HEK293 (cell line): Measurements from ENCODE around the gene ADAMTS9.
A peak's percentile ranks its signal among the peaks of the same experiment; 100 is the strongest.

Experiments used
- GLI4 ChIP-seq: fragments of 450-650 bp; formaldehyde crosslinking; IDR thresholded peaks from 2 replicates; pipeline ENCODE4 v1.5.1; 2016; ENCODE audit warnings: missing biosample characterization, missing genetic modification characterization
- GLIS2 ChIP-seq: fragments of 450-650 bp; formaldehyde crosslinking; IDR thresholded peaks from 2 replicates; pipeline ENCODE4 v1.5.1; 2016; ENCODE audit warnings: missing biosample characterization, missing genetic modification characterization
- SALL2 ChIP-seq: fragments of 450-650 bp; formaldehyde crosslinking; IDR thresholded peaks from 2 replicates; pipeline ENCODE4 v1.5.0; 2017; ENCODE audit warnings: missing biosample characterization, mild to moderate bottlenecking, missing genetic modification characterization, borderline replicate concordance
- SP2 ChIP-seq: fragments of 450-650 bp; formaldehyde crosslinking; IDR thresholded peaks from 2 replicates; pipeline ENCODE4 v1.5.1; 2016; ENCODE audit warnings: missing biosample characterization, missing genetic modification characterization
- YY2 ChIP-seq: fragments of 450-650 bp; formaldehyde crosslinking; IDR thresholded peaks from 2 replicates; pipeline ENCODE4 v1.5.1; 2016; ENCODE audit warnings: missing biosample characterization, missing genetic modification characterization
- ZNF138 ChIP-seq: fragments of 450-650 bp; formaldehyde crosslinking; IDR thresholded peaks from 2 replicates; pipeline ENCODE4 v1.5.1; 2016; ENCODE audit warnings: missing biosample characterization, missing genetic modification characterization, borderline replicate concordance
- ZNF155 ChIP-seq: fragments of 450-650 bp; formaldehyde crosslinking; IDR thresholded peaks from 2 replicates; pipeline ENCODE4 v1.5.1; 2016; ENCODE audit warnings: missing biosample characterization, missing genetic modification characterization
- ZNF157 ChIP-seq: fragments of 450-650 bp; formaldehyde crosslinking; IDR thresholded peaks from 2 replicates; pipeline ENCODE4 v1.5.1; 2016; ENCODE audit warnings: missing biosample characterization, missing genetic modification characterization
- ZNF19 ChIP-seq: fragments of 450-650 bp; formaldehyde crosslinking; IDR thresholded peaks from 2 replicates; pipeline ENCODE4; 2016; ENCODE audit warnings: missing biosample characterization, missing genetic modification characterization, low read depth
- ZNF239 ChIP-seq: fragments of 450-650 bp; formaldehyde crosslinking; IDR thresholded peaks from 2 replicates; pipeline ENCODE4 v1.5.1; 2016; ENCODE audit warnings: missing biosample characterization, missing genetic modification characterization
- ZNF24 ChIP-seq: fragments of 450-650 bp; formaldehyde crosslinking; IDR thresholded peaks from 2 replicates; pipeline ENCODE4 v1.5.1; 2016; ENCODE audit warnings: missing biosample characterization, missing genetic modification characterization
- ZNF654 ChIP-seq: fragments of 450-650 bp; formaldehyde crosslinking; IDR thresholded peaks from 2 replicates; pipeline ENCODE4 v1.5.1; 2016; ENCODE audit warnings: low read depth, missing biosample characterization, missing genetic modification characterization
- ZSCAN23 ChIP-seq: fragments of 450-650 bp; formaldehyde crosslinking; IDR thresholded peaks from 2 replicates; pipeline ENCODE4 v1.5.1; 2016; ENCODE audit warnings: missing biosample characterization, missing genetic modification characterization
- TF ChIP-seq, protein P1 (sequence below): fragments of 450-650 bp; formaldehyde crosslinking; IDR thresholded peaks from 2 replicates; pipeline ENCODE4 v1.5.1; 2016; ENCODE audit warnings: missing biosample characterization, missing genetic modification characterization
- TF ChIP-seq, protein P2 (sequence below): fragments of 450-650 bp; formaldehyde crosslinking; IDR thresholded peaks from 2 replicates; pipeline ENCODE4 v1.5.1; 2017; ENCODE audit warnings: missing biosample characterization, missing genetic modification characterization
- TF ChIP-seq, protein P3 (sequence below): fragments of 450-650 bp; formaldehyde crosslinking; IDR thresholded peaks from 2 replicates; pipeline ENCODE4 v1.5.1; 2016; ENCODE audit warnings: missing biosample characterization, missing genetic modification characterization
- TF ChIP-seq, protein P4 (sequence below): fragments of 450-650 bp; formaldehyde crosslinking; IDR thresholded peaks from 2 replicates; pipeline ENCODE4 v1.5.1; 2017; ENCODE audit warnings: missing biosample characterization, missing genetic modification characterization
- TF ChIP-seq, protein P5 (sequence below): fragments of 450-650 bp; formaldehyde crosslinking; IDR thresholded peaks from 2 replicates; pipeline ENCODE4 v1.5.1; 2016; ENCODE audit warnings: missing biosample characterization, missing genetic modification characterization, low read depth
- TF ChIP-seq, protein P6 (sequence below): fragments of 450-650 bp; formaldehyde crosslinking; IDR thresholded peaks from 2 replicates; pipeline ENCODE4 v1.5.1; 2016; ENCODE audit warnings: missing biosample characterization, missing genetic modification characterization
- TF ChIP-seq, protein P7 (sequence below): fragments of 450-650 bp; formaldehyde crosslinking; IDR thresholded peaks from 2 replicates; pipeline ENCODE4 v1.5.1; 2016; ENCODE audit warnings: missing biosample characterization, missing genetic modification characterization, low read depth
- TF ChIP-seq, protein P8 (sequence below): fragments of 450-650 bp; formaldehyde crosslinking; IDR thresholded peaks from 2 replicates; pipeline ENCODE4 v1.5.1; 2016; ENCODE audit warnings: missing biosample characterization, missing genetic modification characterization

Gene ADAMTS9

DNA sequence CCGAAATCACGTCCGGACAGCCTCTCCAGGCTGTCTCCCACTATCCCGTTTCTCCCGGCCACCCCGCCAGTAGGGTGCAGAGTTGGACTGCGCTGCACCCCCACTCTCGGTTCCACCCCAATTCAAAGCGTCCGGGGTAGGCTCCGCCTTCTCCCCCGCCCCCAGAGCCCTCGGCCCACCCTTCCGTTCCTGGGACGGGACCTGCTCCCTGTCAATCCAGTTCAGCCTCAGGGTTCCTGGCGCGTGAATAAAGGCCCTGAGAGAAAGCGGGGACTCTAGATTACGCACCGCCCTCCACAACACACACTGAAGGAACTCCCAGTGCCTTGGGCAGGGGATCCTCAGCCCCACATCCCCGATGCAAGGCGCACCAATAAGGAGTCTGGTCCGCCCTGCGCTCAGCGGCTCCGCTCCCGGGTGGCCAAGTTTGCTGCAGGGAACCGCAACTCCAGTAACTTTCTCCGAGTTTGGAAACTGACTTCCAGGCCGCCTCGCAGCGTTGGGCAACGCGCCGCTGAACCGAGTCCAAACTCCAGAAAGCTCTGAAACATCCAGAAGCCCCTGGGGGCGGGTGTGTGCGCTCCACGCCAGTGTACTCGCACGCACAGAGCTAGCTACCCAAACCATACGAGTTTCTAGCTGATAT lies 1.9 kb downstream of the ADAMTS9 start (continued):
- TF ChIP-seq YY2, result no peak
- TF ChIP-seq, protein P1, sequence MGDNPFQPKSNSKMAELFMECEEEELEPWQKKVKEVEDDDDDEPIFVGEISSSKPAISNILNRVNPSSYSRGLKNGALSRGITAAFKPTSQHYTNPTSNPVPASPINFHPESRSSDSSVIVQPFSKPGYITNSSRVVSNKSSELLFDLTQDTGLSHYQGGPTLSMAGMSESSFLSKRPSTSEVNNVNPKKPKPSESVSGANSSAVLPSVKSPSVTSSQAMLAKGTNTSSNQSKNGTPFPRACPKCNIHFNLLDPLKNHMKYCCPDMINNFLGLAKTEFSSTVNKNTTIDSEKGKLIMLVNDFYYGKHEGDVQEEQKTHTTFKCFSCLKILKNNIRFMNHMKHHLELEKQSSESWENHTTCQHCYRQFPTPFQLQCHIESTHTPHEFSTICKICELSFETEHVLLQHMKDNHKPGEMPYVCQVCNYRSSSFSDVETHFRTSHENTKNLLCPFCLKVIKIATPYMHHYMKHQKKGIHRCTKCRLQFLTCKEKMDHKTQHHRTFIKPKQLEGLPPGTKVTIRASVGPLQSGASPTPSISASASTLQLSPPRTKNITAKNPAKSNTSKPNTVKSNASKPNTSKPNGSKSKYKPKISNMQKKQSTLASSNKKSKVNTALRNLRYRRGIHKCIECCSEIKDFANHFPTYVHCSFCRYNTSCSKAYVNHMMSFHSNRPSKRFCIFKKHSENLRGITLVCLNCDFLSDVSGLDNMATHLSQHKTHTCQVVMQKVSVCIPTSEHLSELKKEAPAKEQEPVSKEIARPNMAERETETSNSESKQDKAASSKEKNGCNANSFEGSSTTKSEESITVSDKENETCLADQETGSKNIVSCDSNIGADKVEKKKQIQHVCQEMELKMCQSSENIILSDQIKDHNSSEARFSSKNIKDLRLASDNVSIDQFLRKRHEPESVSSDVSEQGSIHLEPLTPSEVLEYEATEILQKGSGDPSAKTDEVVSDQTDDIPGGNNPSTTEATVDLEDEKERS (tag by site-specific recombination), result no peak
- TF ChIP-seq SALL2, result no peak
- TF ChIP-seq, protein P2, sequence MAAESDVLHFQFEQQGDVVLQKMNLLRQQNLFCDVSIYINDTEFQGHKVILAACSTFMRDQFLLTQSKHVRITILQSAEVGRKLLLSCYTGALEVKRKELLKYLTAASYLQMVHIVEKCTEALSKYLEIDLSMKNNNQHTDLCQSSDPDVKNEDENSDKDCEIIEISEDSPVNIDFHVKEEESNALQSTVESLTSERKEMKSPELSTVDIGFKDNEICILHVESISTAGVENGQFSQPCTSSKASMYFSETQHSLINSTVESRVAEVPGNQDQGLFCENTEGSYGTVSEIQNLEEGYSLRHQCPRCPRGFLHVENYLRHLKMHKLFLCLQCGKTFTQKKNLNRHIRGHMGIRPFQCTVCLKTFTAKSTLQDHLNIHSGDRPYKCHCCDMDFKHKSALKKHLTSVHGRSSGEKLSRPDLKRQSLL (tag by site-specific recombination), result no peak
- TF ChIP-seq, protein P3, sequence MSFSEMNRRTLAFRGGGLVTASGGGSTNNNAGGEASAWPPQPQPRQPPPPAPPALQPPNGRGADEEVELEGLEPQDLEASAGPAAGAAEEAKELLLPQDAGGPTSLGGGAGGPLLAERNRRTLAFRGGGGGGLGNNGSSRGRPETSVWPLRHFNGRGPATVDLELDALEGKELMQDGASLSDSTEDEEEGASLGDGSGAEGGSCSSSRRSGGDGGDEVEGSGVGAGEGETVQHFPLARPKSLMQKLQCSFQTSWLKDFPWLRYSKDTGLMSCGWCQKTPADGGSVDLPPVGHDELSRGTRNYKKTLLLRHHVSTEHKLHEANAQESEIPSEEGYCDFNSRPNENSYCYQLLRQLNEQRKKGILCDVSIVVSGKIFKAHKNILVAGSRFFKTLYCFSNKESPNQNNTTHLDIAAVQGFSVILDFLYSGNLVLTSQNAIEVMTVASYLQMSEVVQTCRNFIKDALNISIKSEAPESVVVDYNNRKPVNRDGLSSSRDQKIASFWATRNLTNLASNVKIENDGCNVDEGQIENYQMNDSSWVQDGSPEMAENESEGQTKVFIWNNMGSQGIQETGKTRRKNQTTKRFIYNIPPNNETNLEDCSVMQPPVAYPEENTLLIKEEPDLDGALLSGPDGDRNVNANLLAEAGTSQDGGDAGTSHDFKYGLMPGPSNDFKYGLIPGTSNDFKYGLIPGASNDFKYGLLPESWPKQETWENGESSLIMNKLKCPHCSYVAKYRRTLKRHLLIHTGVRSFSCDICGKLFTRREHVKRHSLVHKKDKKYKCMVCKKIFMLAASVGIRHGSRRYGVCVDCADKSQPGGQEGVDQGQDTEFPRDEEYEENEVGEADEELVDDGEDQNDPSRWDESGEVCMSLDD (tag by site-specific recombination), result peak; percentile 84; the same call in 1 of the 2 replicates
- no peak for TF ChIP-seq ZNF155
- TF ChIP-seq GLI4 (tag by site-specific recombination), result no peak
- TF ChIP-seq, protein P4, sequence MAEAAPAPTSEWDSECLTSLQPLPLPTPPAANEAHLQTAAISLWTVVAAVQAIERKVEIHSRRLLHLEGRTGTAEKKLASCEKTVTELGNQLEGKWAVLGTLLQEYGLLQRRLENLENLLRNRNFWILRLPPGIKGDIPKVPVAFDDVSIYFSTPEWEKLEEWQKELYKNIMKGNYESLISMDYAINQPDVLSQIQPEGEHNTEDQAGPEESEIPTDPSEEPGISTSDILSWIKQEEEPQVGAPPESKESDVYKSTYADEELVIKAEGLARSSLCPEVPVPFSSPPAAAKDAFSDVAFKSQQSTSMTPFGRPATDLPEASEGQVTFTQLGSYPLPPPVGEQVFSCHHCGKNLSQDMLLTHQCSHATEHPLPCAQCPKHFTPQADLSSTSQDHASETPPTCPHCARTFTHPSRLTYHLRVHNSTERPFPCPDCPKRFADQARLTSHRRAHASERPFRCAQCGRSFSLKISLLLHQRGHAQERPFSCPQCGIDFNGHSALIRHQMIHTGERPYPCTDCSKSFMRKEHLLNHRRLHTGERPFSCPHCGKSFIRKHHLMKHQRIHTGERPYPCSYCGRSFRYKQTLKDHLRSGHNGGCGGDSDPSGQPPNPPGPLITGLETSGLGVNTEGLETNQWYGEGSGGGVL, result peak; percentile 55
- TF ChIP-seq, protein P5, sequence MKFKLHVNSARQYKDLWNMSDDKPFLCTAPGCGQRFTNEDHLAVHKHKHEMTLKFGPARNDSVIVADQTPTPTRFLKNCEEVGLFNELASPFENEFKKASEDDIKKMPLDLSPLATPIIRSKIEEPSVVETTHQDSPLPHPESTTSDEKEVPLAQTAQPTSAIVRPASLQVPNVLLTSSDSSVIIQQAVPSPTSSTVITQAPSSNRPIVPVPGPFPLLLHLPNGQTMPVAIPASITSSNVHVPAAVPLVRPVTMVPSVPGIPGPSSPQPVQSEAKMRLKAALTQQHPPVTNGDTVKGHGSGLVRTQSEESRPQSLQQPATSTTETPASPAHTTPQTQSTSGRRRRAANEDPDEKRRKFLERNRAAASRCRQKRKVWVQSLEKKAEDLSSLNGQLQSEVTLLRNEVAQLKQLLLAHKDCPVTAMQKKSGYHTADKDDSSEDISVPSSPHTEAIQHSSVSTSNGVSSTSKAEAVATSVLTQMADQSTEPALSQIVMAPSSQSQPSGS (tag by site-specific recombination), result no peak
- no peak for TF ChIP-seq ZNF24
- TF ChIP-seq ZNF239 (tag by site-specific recombination), result no peak
- TF ChIP-seq ZSCAN23 (tag by site-specific recombination), result no peak
- no peak for TF ChIP-seq ZNF138
- TF ChIP-seq ZNF654, result no peak; the same call in 1 of the 2 replicates
- no peak for TF ChIP-seq ZNF157 (tag by site-specific recombination)
- TF ChIP-seq, protein P6, sequence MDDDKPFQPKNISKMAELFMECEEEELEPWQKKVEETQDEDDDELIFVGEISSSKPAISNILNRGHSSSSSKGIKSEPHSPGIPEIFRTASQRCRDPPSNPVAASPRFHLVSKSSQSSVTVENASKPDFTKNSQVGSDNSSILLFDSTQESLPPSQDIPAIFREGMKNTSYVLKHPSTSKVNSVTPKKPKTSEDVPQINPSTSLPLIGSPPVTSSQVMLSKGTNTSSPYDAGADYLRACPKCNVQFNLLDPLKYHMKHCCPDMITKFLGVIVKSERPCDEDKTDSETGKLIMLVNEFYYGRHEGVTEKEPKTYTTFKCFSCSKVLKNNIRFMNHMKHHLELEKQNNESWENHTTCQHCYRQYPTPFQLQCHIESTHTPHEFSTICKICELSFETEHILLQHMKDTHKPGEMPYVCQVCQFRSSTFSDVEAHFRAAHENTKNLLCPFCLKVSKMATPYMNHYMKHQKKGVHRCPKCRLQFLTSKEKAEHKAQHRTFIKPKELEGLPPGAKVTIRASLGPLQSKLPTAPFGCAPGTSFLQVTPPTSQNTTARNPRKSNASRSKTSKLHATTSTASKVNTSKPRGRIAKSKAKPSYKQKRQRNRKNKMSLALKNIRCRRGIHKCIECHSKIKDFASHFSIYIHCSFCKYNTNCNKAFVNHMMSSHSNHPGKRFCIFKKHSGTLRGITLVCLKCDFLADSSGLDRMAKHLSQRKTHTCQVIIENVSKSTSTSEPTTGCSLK (tag by site-specific recombination), result no peak
- no peak for TF ChIP-seq ZNF19 (tag by site-specific recombination)
- TF ChIP-seq, protein P7, sequence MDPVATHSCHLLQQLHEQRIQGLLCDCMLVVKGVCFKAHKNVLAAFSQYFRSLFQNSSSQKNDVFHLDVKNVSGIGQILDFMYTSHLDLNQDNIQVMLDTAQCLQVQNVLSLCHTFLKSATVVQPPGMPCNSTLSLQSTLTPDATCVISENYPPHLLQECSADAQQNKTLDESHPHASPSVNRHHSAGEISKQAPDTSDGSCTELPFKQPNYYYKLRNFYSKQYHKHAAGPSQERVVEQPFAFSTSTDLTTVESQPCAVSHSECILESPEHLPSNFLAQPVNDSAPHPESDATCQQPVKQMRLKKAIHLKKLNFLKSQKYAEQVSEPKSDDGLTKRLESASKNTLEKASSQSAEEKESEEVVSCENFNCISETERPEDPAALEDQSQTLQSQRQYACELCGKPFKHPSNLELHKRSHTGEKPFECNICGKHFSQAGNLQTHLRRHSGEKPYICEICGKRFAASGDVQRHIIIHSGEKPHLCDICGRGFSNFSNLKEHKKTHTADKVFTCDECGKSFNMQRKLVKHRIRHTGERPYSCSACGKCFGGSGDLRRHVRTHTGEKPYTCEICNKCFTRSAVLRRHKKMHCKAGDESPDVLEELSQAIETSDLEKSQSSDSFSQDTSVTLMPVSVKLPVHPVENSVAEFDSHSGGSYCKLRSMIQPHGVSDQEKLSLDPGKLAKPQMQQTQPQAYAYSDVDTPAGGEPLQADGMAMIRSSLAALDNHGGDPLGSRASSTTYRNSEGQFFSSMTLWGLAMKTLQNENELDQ (tag by site-specific recombination), result no peak
- peak; percentile 93 for TF ChIP-seq SP2
- TF ChIP-seq GLIS2, result peak; percentile 34; the same call in 1 of the 2 replicates
- TF ChIP-seq, protein P8, sequence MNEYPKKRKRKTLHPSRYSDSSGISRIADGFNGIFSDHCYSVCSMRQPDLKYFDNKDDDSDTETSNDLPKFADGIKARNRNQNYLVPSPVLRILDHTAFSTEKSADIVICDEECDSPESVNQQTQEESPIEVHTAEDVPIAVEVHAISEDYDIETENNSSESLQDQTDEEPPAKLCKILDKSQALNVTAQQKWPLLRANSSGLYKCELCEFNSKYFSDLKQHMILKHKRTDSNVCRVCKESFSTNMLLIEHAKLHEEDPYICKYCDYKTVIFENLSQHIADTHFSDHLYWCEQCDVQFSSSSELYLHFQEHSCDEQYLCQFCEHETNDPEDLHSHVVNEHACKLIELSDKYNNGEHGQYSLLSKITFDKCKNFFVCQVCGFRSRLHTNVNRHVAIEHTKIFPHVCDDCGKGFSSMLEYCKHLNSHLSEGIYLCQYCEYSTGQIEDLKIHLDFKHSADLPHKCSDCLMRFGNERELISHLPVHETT (tag by site-specific recombination), result no peak
